Glutamatergic neuron (in vitro differentiated cells): ENCODE results near the gene HOXA9. TPM values are rescaled to one million over a fixed set of nuclear protein-coding genes. Genes with fewer than 3 reads are reported as not detected.
A peak's percentile ranks its signal among the peaks of the same experiment; 100 is the strongest.

ENCODE experiments used
- DNase-seq: peaks from one replicate; pipeline ENCODE4 v3.0.0; 2022
- H3K27ac Mint-ChIP-seq: one replicate; pipeline ENCODE4 v1.8.0; 2020; ENCODE audit warnings: mild to moderate bottlenecking, mixed read lengths, inconsistent platforms; ENCODE audit not compliant: unreplicated experiment
- H3K27me3 Mint-ChIP-seq: one replicate; pipeline ENCODE4 v1.8.0; 2020; ENCODE audit warnings: mild to moderate bottlenecking, moderate library complexity, mixed read lengths, inconsistent platforms; ENCODE audit not compliant: unreplicated experiment
- H3K36me3 Mint-ChIP-seq: one replicate; pipeline ENCODE4 v1.8.0; 2020; ENCODE audit warnings: mild to moderate bottlenecking, mixed read lengths, inconsistent platforms; ENCODE audit not compliant: unreplicated experiment
- H3K4me1 Mint-ChIP-seq: one replicate; pipeline ENCODE4 v1.8.0; 2020; ENCODE audit warnings: mild to moderate bottlenecking, low read depth, mixed read lengths, inconsistent platforms; ENCODE audit not compliant: unreplicated experiment
- H3K4me3 Mint-ChIP-seq: one replicate; pipeline ENCODE4 v1.8.0; 2020; ENCODE audit warnings: mild to moderate bottlenecking, mixed read lengths, inconsistent platforms; ENCODE audit not compliant: unreplicated experiment
- H3K9me3 Mint-ChIP-seq: one replicate; pipeline ENCODE4 v1.8.0; 2020; ENCODE audit warnings: mild to moderate bottlenecking, moderate library complexity, mixed read lengths, inconsistent platforms; ENCODE audit not compliant: unreplicated experiment
- total RNA-seq: library from RNA; stranded (reverse); fragmentation: NEBNext Ultra II Directional; extraction: Animal tissue kit (Norgen Biotek cat#: 25700); gene quantifications from one replicate; pipeline ENCODE4 v1.2.1, GENCODE V29; 2021; ENCODE audit not compliant: unreplicated experiment
- TF ChIP-seq, protein P1 (sequence below): fragments of 200-600 bp; sonication (generic); IDR thresholded peaks from one replicate; pipeline ENCODE4 v1.5.0; 2021; ENCODE audit not compliant: partially characterized antibody, unreplicated experiment

Gene HOXA9
- total RNA-seq, 1 donor from 2014 or later, result not detected

DNA sequence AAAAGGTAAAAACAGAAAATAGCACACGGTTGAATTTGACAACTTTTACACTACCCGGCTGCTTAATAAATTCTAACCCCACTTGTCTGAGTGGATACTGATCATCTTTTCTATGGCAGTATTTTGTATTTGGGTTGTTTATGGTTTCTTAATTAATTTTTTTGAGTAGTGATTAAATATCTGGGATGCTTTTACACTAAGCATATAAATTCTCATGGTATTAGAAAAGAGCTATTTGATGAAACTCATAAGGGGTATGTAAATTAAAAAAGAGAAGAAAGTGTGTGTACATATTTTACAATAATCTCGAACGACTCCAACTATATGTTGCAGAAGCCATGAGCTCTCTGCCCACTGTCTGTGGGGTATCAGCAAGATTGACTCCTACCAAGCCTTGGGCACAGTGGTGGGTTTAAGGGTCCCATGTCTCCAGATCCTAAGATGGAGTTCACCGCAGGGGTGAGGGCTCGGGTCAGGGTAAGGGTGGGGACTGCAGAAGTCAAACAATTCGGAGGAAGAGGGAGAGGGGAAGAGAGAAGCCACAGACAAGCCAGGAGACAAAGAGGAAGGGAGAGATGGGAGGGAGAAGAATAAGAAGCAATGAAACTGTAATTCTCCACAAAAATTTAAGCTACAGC lies 42.1 kb upstream of the HOXA9 start:
- Mint-ChIP-seq H3K9me3 (peaks cover 6% of the 10 kb centered on the region), H3K4me3 (no peak overlapping the region), H3K27ac (no peak overlapping the region), H3K36me3 (no peaks in the 10 kb centered on the region), H3K4me1 (peaks cover 3% of the 10 kb centered on the region), H3K27me3 (peaks cover 48% of the 10 kb centered on the region)
- DNase-seq, result no peak
- TF ChIP-seq, protein P1, sequence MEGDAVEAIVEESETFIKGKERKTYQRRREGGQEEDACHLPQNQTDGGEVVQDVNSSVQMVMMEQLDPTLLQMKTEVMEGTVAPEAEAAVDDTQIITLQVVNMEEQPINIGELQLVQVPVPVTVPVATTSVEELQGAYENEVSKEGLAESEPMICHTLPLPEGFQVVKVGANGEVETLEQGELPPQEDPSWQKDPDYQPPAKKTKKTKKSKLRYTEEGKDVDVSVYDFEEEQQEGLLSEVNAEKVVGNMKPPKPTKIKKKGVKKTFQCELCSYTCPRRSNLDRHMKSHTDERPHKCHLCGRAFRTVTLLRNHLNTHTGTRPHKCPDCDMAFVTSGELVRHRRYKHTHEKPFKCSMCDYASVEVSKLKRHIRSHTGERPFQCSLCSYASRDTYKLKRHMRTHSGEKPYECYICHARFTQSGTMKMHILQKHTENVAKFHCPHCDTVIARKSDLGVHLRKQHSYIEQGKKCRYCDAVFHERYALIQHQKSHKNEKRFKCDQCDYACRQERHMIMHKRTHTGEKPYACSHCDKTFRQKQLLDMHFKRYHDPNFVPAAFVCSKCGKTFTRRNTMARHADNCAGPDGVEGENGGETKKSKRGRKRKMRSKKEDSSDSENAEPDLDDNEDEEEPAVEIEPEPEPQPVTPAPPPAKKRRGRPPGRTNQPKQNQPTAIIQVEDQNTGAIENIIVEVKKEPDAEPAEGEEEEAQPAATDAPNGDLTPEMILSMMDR, result no peak

- Mint-ChIP-seq H3K9me3 (peaks cover 17% of the 10 kb centered on the region), H3K36me3 (no peaks in the 10 kb centered on the region), H3K27me3 (peaks cover 58% of the 10 kb centered on the region), H3K4me1 (peaks cover 3% of the 10 kb centered on the region), H3K27ac (no peak overlapping the region), H3K4me3 (no peak overlapping the region)
- no peak for DNase-seq
- TF ChIP-seq, protein P1, result no peak
Observed at GRCh38 chr7:27205325-27206280, 40.3 kb upstream of the HOXA9 start.

DNA sequence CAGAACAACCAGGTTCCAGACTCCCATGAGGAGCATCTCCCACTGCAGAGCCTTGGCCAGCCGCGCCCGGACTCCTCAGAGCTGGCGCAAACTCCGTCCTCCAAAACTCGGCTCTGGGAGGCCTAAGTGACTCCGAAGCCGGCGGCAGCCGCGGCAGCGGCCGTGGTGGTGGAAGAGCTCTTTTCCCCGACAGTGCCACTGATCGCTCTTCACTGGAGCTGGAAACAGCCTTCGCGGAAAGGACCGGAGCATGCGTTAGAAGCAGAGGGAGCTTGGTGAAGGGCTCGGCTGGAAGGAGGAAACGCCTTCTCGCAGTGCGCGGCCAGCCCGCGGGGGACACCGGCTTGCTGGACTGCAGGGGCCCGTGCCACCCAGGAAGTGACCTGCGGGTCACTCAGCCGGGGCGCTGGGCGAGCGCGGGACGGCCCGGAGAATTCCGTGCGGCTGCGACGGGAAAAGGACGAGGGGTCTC lies 39.5 kb upstream of the HOXA9 start:
- Mint-ChIP-seq H3K27ac (no peak overlapping the region), H3K36me3 (no peaks in the 10 kb centered on the region), H3K4me3 (peak overlapping the region; percentile 25), H3K4me1 (peaks cover 3% of the 10 kb centered on the region), H3K27me3 (peaks cover 59% of the 10 kb centered on the region), H3K9me3 (peaks cover 17% of the 10 kb centered on the region)
- peak; percentile 49 for DNase-seq
- TF ChIP-seq, protein P1, result no peak

DNA sequence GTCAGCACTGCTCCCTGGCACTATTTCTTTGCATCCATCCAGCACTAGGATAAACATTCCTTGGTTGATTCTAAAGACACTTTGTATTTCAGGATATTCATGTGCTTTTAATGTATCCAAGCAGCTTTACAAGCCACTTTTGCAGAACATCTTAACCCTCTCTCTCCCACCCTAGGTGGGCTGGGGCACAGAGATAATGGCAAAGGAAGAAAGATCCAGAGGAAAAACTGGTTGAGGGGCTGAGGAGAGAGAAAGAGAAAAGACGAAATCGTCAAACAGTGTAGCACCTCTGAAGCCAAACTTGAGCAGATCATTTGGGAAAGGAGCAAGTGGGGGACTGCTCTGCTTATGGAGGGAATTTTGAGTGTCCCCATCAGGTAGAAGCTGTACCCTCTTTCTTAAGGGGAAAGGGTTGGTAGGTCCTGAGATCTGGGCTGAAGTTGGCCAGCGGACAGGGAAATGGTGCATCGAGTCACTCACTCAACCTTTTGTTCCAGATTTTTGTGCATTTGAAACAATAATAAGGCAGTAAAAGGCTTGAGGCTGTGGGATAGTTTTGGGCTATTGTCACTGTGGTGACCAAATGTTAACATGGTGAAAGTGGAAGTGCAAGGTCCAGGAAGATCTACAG lies 38.7 kb upstream of the HOXA9 start:
- TF ChIP-seq, protein P1, result no peak
- H3K27ac Mint-ChIP-seq, result no peak overlapping the region
- peaks cover 61% of the 10 kb centered on the region for H3K27me3 Mint-ChIP-seq
- no peaks in the 10 kb centered on the region for H3K36me3 Mint-ChIP-seq
- H3K4me3 Mint-ChIP-seq, result no peak overlapping the region
- peaks cover 3% of the 10 kb centered on the region for H3K4me1 Mint-ChIP-seq
- peaks cover 17% of the 10 kb centered on the region for H3K9me3 Mint-ChIP-seq
- no peak for DNase-seq
